ENCODE measurements around the gene CTNNA3.

Gene CTNNA3

GRCh38 chr10:66223656-66224055 lies 1472.3 kb downstream of the CTNNA3 start:
- H3K4me1 ChIP-seq (ENCODE audit: insufficient read depth, poor library complexity, severe bottlenecking) = no peaks in the 10 kb centered on the region
- no peak for DNase-seq (ENCODE audit: low spot score)
- no peak overlapping the region for H3K4me3 ChIP-seq (ENCODE audit: severe bottlenecking)
- no peaks in the 10 kb centered on the region for H3K27me3 ChIP-seq (ENCODE audit: insufficient read depth, poor library complexity, severe bottlenecking)
- no peak for ATAC-seq (ENCODE audit: low read depth)
- H3K9me3 ChIP-seq (ENCODE audit: severe bottlenecking) = peaks cover 4% of the 10 kb centered on the region
- H3K27ac ChIP-seq (ENCODE audit: poor library complexity, severe bottlenecking) = no peak overlapping the region
- no peaks in the 10 kb centered on the region for H3K36me3 ChIP-seq (ENCODE audit: low read depth)
- TF ChIP-seq CTCF (IDR thresholded peaks at IDR 0.05; ENCODE audit: poor library complexity, severe bottlenecking) = no peak

GRCh38 chr10:66222462-66223046 lies 1473.4 kb downstream of the CTNNA3 start:
- DNase-seq (ENCODE audit: low spot score) (no peak), ATAC-seq (ENCODE audit: low read depth) (no peak)
- Histone ChIP-seq H3K27me3 (ENCODE audit: insufficient read depth, poor library complexity, severe bottlenecking) (no peaks in the 10 kb centered on the region), H3K36me3 (ENCODE audit: low read depth) (no peaks in the 10 kb centered on the region), H3K27ac (ENCODE audit: poor library complexity, severe bottlenecking) (no peak overlapping the region), H3K4me1 (ENCODE audit: insufficient read depth, poor library complexity, severe bottlenecking) (no peaks in the 10 kb centered on the region), H3K4me3 (ENCODE audit: severe bottlenecking) (no peak overlapping the region), H3K9me3 (ENCODE audit: severe bottlenecking) (peaks cover 3% of the 10 kb centered on the region)
- no peak for TF ChIP-seq CTCF (IDR thresholded peaks at IDR 0.05; ENCODE audit: poor library complexity, severe bottlenecking)

- ATAC-seq (ENCODE audit: low read depth) (no peak), DNase-seq (ENCODE audit: low spot score) (no peak)
- no peak overlapping the region for H3K4me3 ChIP-seq (ENCODE audit: severe bottlenecking)
- no peaks in the 10 kb centered on the region for H3K4me1 ChIP-seq (ENCODE audit: insufficient read depth, poor library complexity, severe bottlenecking)
- TF ChIP-seq CTCF (IDR thresholded peaks at IDR 0.05; ENCODE audit: poor library complexity, severe bottlenecking) = no peak
- no peak overlapping the region for H3K27ac ChIP-seq (ENCODE audit: poor library complexity, severe bottlenecking)
- no peaks in the 10 kb centered on the region for H3K36me3 ChIP-seq (ENCODE audit: low read depth)
- no peaks in the 10 kb centered on the region for H3K9me3 ChIP-seq (ENCODE audit: severe bottlenecking)
- no peaks in the 10 kb centered on the region for H3K27me3 ChIP-seq (ENCODE audit: insufficient read depth, poor library complexity, severe bottlenecking)
These were observed 1476.9 kb downstream of the CTNNA3 start for GRCh38 chr10:66218981-66219587.

- no peak for TF ChIP-seq CTCF (IDR thresholded peaks at IDR 0.05; ENCODE audit: poor library complexity, severe bottlenecking)
- no peak for ATAC-seq (ENCODE audit: low read depth)
These were observed 1477.7 kb downstream of the CTNNA3 start for GRCh38 chr10:66218289-66218688.

GRCh38 chr10:66215920-66216319 lies 1480.1 kb downstream of the CTNNA3 start:
- Histone ChIP-seq H3K27ac (ENCODE audit: poor library complexity, severe bottlenecking) (no peak overlapping the region), H3K27me3 (ENCODE audit: insufficient read depth, poor library complexity, severe bottlenecking) (no peaks in the 10 kb centered on the region), H3K36me3 (ENCODE audit: low read depth) (no peaks in the 10 kb centered on the region), H3K4me1 (ENCODE audit: insufficient read depth, poor library complexity, severe bottlenecking) (no peaks in the 10 kb centered on the region), H3K4me3 (ENCODE audit: severe bottlenecking) (no peak overlapping the region), H3K9me3 (ENCODE audit: severe bottlenecking) (no peaks in the 10 kb centered on the region)
- no peak for DNase-seq (ENCODE audit: low spot score)
- ATAC-seq (ENCODE audit: low read depth) = no peak
- TF ChIP-seq CTCF (IDR thresholded peaks at IDR 0.05; ENCODE audit: poor library complexity, severe bottlenecking) = no peak

More at GRCh38 chr10:66218289-66218688, 1477.7 kb downstream of the CTNNA3 start:
- H3K4me1 ChIP-seq (ENCODE audit: insufficient read depth, poor library complexity, severe bottlenecking) = no peaks in the 10 kb centered on the region
- no peak for DNase-seq (ENCODE audit: low spot score)
- H3K9me3 ChIP-seq (ENCODE audit: severe bottlenecking) = no peaks in the 10 kb centered on the region
- no peaks in the 10 kb centered on the region for H3K36me3 ChIP-seq (ENCODE audit: low read depth)
- no peak overlapping the region for H3K4me3 ChIP-seq (ENCODE audit: severe bottlenecking)
- no peak overlapping the region for H3K27ac ChIP-seq (ENCODE audit: poor library complexity, severe bottlenecking)
- H3K27me3 ChIP-seq (ENCODE audit: insufficient read depth, poor library complexity, severe bottlenecking) = no peaks in the 10 kb centered on the region
